Measurements from ENCODE around the gene CGRRF1.

GRCh38 chr14:54475187-54475899 lies 34.4 kb upstream of the CGRRF1 start:
- TF ChIP-seq, protein P1, sequence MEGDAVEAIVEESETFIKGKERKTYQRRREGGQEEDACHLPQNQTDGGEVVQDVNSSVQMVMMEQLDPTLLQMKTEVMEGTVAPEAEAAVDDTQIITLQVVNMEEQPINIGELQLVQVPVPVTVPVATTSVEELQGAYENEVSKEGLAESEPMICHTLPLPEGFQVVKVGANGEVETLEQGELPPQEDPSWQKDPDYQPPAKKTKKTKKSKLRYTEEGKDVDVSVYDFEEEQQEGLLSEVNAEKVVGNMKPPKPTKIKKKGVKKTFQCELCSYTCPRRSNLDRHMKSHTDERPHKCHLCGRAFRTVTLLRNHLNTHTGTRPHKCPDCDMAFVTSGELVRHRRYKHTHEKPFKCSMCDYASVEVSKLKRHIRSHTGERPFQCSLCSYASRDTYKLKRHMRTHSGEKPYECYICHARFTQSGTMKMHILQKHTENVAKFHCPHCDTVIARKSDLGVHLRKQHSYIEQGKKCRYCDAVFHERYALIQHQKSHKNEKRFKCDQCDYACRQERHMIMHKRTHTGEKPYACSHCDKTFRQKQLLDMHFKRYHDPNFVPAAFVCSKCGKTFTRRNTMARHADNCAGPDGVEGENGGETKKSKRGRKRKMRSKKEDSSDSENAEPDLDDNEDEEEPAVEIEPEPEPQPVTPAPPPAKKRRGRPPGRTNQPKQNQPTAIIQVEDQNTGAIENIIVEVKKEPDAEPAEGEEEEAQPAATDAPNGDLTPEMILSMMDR (IDR thresholded peaks at IDR 0.05) = no peak
- no peak for TF ChIP-seq ZFX (IDR thresholded peaks at IDR 0.05; ENCODE audit: borderline replicate concordance)
